Retinal pigment epithelial cell (primary cell): ENCODE measurements around the gene ATG14.

ENCODE experiments used
- DNase-seq: peaks from one replicate; pipeline ENCODE4 v3.0.0-alpha.2; 2010; ENCODE audit warnings: low read depth
- H3K4me3 ChIP-seq: 2 replicates; pipeline ENCODE4 v1.5.1; 2011; ENCODE audit warnings: mild to moderate bottlenecking, low read length, control low read depth, moderate library complexity
- TF ChIP-seq, protein P1 (sequence below): conservative IDR thresholded peaks from 2 replicates; pipeline ENCODE4 v1.5.1; 2011; ENCODE audit warnings: low read depth, low read length, control low read depth, inconsistent platforms

Gene ATG14

DNA sequence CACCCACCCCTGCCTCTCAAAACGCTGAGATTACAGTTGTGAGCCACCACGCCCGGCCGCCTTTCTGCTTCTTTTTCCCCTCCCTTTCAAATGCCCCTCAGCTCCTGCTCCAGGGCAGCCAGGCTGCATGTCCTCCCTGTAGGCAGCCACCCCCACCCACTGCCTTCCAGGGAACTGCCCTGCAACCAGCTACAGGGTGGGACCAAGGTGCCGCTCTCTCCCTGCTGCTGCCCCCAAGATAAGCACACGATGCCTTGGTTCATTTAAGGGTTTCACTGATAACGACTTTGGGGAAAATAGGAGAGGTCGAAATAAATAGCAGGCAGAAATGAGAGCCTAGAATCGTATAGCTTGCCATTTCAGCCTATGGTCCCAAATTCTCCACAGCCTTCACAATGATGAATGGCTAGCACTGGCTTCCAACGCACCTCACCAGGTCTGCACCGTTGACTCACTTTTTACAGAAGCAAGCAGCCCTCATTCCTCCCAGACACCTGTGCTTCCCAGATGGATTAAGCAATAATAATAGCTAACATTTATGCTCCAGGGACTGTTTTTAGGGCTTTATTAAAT lies 40.7 kb downstream of the ATG14 start:
- no peak for DNase-seq
- no peak overlapping the region for H3K4me3 ChIP-seq
- TF ChIP-seq, protein P1, sequence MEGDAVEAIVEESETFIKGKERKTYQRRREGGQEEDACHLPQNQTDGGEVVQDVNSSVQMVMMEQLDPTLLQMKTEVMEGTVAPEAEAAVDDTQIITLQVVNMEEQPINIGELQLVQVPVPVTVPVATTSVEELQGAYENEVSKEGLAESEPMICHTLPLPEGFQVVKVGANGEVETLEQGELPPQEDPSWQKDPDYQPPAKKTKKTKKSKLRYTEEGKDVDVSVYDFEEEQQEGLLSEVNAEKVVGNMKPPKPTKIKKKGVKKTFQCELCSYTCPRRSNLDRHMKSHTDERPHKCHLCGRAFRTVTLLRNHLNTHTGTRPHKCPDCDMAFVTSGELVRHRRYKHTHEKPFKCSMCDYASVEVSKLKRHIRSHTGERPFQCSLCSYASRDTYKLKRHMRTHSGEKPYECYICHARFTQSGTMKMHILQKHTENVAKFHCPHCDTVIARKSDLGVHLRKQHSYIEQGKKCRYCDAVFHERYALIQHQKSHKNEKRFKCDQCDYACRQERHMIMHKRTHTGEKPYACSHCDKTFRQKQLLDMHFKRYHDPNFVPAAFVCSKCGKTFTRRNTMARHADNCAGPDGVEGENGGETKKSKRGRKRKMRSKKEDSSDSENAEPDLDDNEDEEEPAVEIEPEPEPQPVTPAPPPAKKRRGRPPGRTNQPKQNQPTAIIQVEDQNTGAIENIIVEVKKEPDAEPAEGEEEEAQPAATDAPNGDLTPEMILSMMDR: no peak

DNA sequence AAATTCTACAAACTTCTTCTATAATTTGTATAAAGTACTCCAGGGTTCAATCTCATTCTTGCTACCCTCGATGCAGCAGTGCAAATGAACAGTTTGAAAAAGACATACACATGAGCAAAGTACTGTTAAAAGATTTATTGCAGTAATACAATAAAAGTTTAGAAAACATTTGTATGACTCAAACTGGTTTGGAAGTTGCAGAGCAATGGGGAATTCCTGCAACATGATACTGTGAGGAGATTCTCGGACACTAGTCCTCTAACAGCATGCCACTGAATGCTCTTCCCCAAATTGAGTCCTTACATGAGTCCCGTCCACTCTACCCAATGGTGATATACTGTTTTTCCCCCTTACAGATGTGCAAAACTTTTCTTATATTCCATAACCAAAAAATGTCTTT lies 45.4 kb downstream of the ATG14 start:
- TF ChIP-seq, protein P1: no peak
- DNase-seq: no peak
- no peak overlapping the region for H3K4me3 ChIP-seq

DNA sequence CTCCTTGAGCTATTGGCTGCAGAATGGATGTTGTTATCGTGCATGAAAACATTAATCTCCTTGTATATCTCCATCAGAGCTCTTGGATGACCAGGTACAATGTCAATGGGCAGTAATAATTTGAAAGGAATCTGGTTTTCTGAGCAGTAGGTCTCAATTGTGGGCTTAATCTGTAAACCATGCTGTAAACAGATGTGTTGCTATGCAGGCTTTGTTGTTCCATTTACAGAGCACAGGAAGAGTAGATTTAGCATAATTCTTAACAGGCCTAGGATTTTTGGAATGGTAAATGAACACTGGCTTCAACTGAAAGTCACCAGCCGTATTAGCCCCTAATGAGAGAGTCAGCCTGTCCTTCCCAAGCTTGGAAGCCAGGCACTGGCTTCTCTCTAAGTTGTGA lies 50.4 kb downstream of the ATG14 start:
- DNase-seq: no peak
- TF ChIP-seq, protein P1: no peak
- no peak overlapping the region for H3K4me3 ChIP-seq

DNA sequence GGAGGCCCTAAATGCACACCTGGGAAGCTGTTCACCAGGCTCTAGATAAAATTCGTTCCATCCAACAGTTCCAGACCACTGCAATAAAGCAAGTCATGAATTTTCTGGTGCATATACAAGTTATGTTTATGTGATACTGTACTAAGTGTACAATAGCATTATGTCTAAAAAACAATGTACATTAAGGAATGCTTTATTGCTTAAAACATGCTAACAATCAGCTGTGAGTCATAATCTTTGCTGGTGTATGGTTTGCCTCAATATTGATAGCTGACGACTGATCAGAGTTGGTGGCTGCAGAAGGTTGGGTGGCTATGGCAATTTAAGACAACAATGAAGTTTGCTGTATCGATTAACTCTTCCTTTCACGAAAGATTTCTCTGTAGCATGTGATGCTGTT lies 52.3 kb downstream of the ATG14 start:
- TF ChIP-seq, protein P1: no peak
- H3K4me3 ChIP-seq: no peak overlapping the region
- no peak for DNase-seq

DNA sequence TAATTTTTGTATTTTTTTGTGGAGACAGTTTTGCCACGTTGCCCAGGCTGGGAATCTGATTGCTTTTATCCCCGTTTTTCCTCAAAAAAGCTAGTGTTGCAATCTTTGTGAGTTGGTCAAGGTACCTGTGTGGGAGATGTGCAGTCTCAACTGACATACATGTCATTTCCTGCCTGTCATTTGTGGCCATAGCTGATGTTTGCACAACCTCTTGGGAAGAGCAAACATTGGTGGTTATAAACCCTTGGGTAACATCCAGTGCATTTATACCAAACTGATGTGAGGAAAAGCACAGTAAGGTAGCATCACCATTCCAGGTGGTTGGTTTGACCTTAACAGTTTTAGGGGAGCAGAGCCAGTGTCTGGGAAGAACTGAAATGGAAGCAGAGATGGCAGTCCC lies 54.7 kb downstream of the ATG14 start:
- H3K4me3 ChIP-seq: no peak overlapping the region
- no peak for DNase-seq
- TF ChIP-seq, protein P1: no peak

DNA sequence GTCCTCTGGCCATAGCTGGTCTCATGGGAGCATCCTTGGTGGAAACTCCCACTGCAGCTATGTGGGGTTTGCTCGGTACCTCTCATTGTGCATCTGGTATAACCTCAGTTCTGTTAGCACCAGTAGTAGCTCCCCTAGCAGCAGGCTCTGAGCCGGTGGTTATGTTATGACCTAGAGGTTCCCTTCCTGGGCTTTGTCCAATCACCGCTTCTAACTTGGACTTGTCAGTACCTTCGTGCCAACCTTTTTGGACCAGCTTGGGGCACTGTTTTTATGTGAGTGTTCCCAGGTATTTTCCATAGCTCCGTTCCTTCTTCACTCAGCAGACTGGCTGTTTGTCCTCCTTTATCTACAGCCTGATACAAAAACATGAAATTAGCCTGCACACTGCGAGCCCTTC lies 55.7 kb downstream of the ATG14 start:
- no peak for DNase-seq
- TF ChIP-seq, protein P1: no peak
- H3K4me3 ChIP-seq: no peak overlapping the region

DNA sequence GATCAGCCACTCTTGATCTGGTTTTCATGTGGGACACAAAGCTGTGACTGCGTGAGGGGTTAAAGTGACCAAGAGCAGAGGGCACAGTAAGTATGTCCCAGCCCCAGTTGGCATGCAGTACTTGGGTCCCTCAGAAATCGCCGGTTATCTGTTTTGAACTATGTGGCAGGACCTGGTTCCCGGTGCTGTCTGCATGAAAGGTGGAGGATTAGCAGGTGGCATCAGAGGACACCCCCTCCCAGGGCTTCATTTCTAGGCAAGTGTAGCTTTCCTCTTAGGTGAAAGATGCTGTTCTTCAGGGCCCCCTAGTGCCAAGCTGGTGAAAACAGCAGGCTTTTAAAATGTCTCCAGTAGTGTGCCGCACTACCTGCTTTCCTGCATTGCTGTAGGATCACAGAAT lies 57.1 kb downstream of the ATG14 start:
- no peak overlapping the region for H3K4me3 ChIP-seq
- TF ChIP-seq, protein P1: peak; percentile 81
- no peak for DNase-seq
